ENCODE results near the gene CACNA1G.

GRCh38 chr17:50672071-50672470 is 111.6 kb downstream of the CACNA1G start:
- TF ChIP-seq POLR2A (conservative IDR thresholded peaks at IDR 0.05), result no peak
- no peak for TF ChIP-seq ZNF644 (tag; IDR thresholded peaks at IDR 0.05; ENCODE audit: low read depth)
- no peak for TF ChIP-seq RBM39 (optimal IDR thresholded peaks at IDR 0.05; ENCODE audit: low read depth, low read length)
- TF ChIP-seq NFIC (IDR thresholded peaks at IDR 0.05), result no peak
- TF ChIP-seq ELF4 (CRISPR knock-in tag; IDR thresholded peaks at IDR 0.05), result no peak
- TF ChIP-seq CTCF (IDR thresholded peaks at IDR 0.05 in 2 of 3, conservative IDR thresholded peaks at IDR 0.05 in 1 of 3; ENCODE audit: insufficient read depth in 2 of 3, low read depth in 1 of 3, low read length in 3 of 3), result no peak
- no peak for TF ChIP-seq HDGF (IDR thresholded peaks at IDR 0.05)
- TF ChIP-seq NEUROD1 (IDR thresholded peaks at IDR 0.05; ENCODE audit: borderline replicate concordance, low read depth, low read length, partially characterized antibody), result no peak
- TF ChIP-seq POLR2B (IDR thresholded peaks at IDR 0.05; ENCODE audit: low read depth, partially characterized antibody), result no peak
- no peak for TF ChIP-seq USF2 (CRISPR knock-in tag; IDR thresholded peaks at IDR 0.05)
- no peak for TF ChIP-seq LCOR (CRISPR knock-in tag; IDR thresholded peaks at IDR 0.05)
- TF ChIP-seq CBFB (CRISPR knock-in tag; IDR thresholded peaks at IDR 0.05), result no peak
- no peak for TF ChIP-seq SNAPC5 (CRISPR knock-in tag; IDR thresholded peaks at IDR 0.05)
